Measurements from ENCODE around the gene TUFT1. TPM values are rescaled to one million over a fixed set of nuclear protein-coding genes. Genes with fewer than 3 reads are reported as not detected.
"Not testable (repeated sequence)": the region's sequence is repeated elsewhere in the genome, so short reads cannot be mapped to it uniquely, and the experiment has no call there.

TUFT1 gene
- total and polyA plus RNA-seq, 2 experiments from 2014 or later, result 29.2 to 29.8 TPM

- TF ChIP-seq EZH2phosphoT487 (IDR thresholded peaks at IDR 0.05; ENCODE audit: low read depth, severe bottlenecking, unreplicated experiment) (no peak), CTCF (IDR thresholded peaks at IDR 0.05; ENCODE audit: poor library complexity) (no peak), EZH2 (IDR thresholded peaks at IDR 0.05; ENCODE audit: borderline replicate concordance) (no peak)
- peak; percentile 50 for DNase-seq (ENCODE audit: low spot score)
- WGBS (ENCODE audit: low lambda C conversion rate, missing lambda C conversion rate), result 63% methylated on average over 5 of the region's 5 CpGs
- Histone ChIP-seq H4K20me1 (ENCODE audit: insufficient read depth, poor library complexity, severe bottlenecking) (no peaks in the 10 kb centered on the region), H3K9me2 (replicated peaks; ENCODE audit: insufficient read depth) (no peaks in the 10 kb centered on the region), H3K36me3 (replicated peaks; ENCODE audit: insufficient read depth, low read depth) (no peaks in the 10 kb centered on the region), H3K79me2 (no peaks in the 10 kb centered on the region), H3K4me1 (ENCODE audit: insufficient read depth) (peaks cover 13% of the 10 kb centered on the region), H3K27ac (peak overlapping the region; percentile 60), H3K4me3 (no peak overlapping the region), H3K27me3 (no peaks in the 10 kb centered on the region), H3K4me2 (peak overlapping the region; percentile 14), H2AFZ (no peak overlapping the region), H3K9me3 (ENCODE audit: low read depth) (no peaks in the 10 kb centered on the region)
Measured at GRCh38 chr1:151596166-151596953, 56.3 kb downstream of the TUFT1 start.

- not testable (repeated sequence) for H3K27ac ChIP-seq; DNase-seq (ENCODE audit: low spot score); H2AFZ ChIP-seq; H3K79me2 ChIP-seq; H3K4me1 ChIP-seq (ENCODE audit: insufficient read depth); H3K4me2 ChIP-seq; H3K4me3 ChIP-seq; H3K27me3 ChIP-seq; H4K20me1 ChIP-seq (ENCODE audit: insufficient read depth, poor library complexity, severe bottlenecking); H3K9me3 ChIP-seq (ENCODE audit: low read depth); H3K9me2 ChIP-seq (replicated peaks; ENCODE audit: insufficient read depth); H3K36me3 ChIP-seq (replicated peaks; ENCODE audit: insufficient read depth, low read depth)
- WGBS (ENCODE audit: low lambda C conversion rate, missing lambda C conversion rate), result 86% methylated on average over 5 of the region's 5 CpGs
Measured at GRCh38 chr1:151602550-151602949, 62.4 kb downstream of the TUFT1 start.

GRCh38 chr1:151604291-151604690 is 64.2 kb downstream of the TUFT1 start:
- no peak overlapping the region for H3K27ac ChIP-seq
- TF ChIP-seq EZH2phosphoT487 (IDR thresholded peaks at IDR 0.05; ENCODE audit: low read depth, severe bottlenecking, unreplicated experiment) (no peak), EZH2 (IDR thresholded peaks at IDR 0.05; ENCODE audit: borderline replicate concordance) (no peak), CTCF (IDR thresholded peaks at IDR 0.05; ENCODE audit: poor library complexity) (no peak)
- 79% methylated on average over 2 of the region's 2 CpGs for WGBS (ENCODE audit: low lambda C conversion rate, missing lambda C conversion rate)
- no peaks in the 10 kb centered on the region for H3K27me3 ChIP-seq
- no peaks in the 10 kb centered on the region for H3K79me2 ChIP-seq
- no peaks in the 10 kb centered on the region for H3K9me3 ChIP-seq (ENCODE audit: low read depth)
- no peaks in the 10 kb centered on the region for H3K9me2 ChIP-seq (replicated peaks; ENCODE audit: insufficient read depth)
- DNase-seq (ENCODE audit: low spot score), result no peak
- H3K4me1 ChIP-seq (ENCODE audit: insufficient read depth), result peaks cover 15% of the 10 kb centered on the region
- no peaks in the 10 kb centered on the region for H4K20me1 ChIP-seq (ENCODE audit: insufficient read depth, poor library complexity, severe bottlenecking)
- no peak overlapping the region for H2AFZ ChIP-seq
- H3K4me3 ChIP-seq, result no peak overlapping the region
- H3K36me3 ChIP-seq (replicated peaks; ENCODE audit: insufficient read depth, low read depth), result no peaks in the 10 kb centered on the region
- no peak overlapping the region for H3K4me2 ChIP-seq

- Histone ChIP-seq H3K4me3 (no peak overlapping the region), H3K4me1 (ENCODE audit: insufficient read depth) (peaks cover 15% of the 10 kb centered on the region), H3K9me2 (replicated peaks; ENCODE audit: insufficient read depth) (no peaks in the 10 kb centered on the region), H3K79me2 (no peaks in the 10 kb centered on the region), H2AFZ (no peak overlapping the region), H3K27me3 (no peaks in the 10 kb centered on the region), H4K20me1 (ENCODE audit: insufficient read depth, poor library complexity, severe bottlenecking) (no peaks in the 10 kb centered on the region), H3K4me2 (peak overlapping the region; percentile 5), H3K27ac (peak overlapping the region; percentile 92), H3K36me3 (replicated peaks; ENCODE audit: insufficient read depth, low read depth) (no peaks in the 10 kb centered on the region), H3K9me3 (ENCODE audit: low read depth) (no peaks in the 10 kb centered on the region)
- TF ChIP-seq EZH2phosphoT487 (IDR thresholded peaks at IDR 0.05; ENCODE audit: low read depth, severe bottlenecking, unreplicated experiment) (no peak), CTCF (IDR thresholded peaks at IDR 0.05; ENCODE audit: poor library complexity) (no peak), EZH2 (IDR thresholded peaks at IDR 0.05; ENCODE audit: borderline replicate concordance) (no peak)
- DNase-seq (ENCODE audit: low spot score), result peak; percentile 73
Measured at GRCh38 chr1:151606384-151606783, 66.3 kb downstream of the TUFT1 start.
